NT2/D1 (cell line): ENCODE results near the gene CITED4.

Source experiments
- YY1 ChIP-seq: IDR thresholded peaks from 2 replicates; pipeline ENCODE4 v1.6.1; 2011; ENCODE audit not compliant: insufficient read length, insufficient read depth
- ZNF274 ChIP-seq: IDR thresholded peaks from 2 replicates; pipeline ENCODE4 v1.6.1; 2011; ENCODE audit warnings: mild to moderate bottlenecking, low read depth, low read length

DNA sequence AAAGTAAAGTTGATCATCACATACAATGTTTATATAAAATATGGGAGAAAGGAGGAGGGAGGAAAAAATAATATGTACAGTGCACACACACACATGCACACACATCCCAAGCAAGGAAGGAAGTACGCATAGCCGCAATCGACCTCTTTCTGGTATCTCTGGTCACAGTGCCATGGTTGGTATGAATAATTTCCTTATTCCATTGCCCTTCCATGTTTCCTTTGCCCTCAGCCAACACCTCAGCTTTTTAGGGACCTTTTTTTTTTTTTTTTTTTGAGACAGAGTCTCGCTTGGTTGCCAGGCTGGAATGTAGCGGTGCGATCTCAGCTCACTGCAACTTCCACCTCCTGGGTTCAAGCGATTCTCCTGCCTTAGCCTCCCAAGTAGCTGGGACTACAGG, 20.6 kb downstream of the CITED4 start:
- TF ChIP-seq YY1, result no peak
- no peak for TF ChIP-seq ZNF274
